ENCODE measurements around the gene ZNF239.
"Not testable (repeated sequence)": the region's sequence is repeated elsewhere in the genome, so short reads cannot be mapped to it uniquely, and the experiment has no call there.

Gene ZNF239

DNA sequence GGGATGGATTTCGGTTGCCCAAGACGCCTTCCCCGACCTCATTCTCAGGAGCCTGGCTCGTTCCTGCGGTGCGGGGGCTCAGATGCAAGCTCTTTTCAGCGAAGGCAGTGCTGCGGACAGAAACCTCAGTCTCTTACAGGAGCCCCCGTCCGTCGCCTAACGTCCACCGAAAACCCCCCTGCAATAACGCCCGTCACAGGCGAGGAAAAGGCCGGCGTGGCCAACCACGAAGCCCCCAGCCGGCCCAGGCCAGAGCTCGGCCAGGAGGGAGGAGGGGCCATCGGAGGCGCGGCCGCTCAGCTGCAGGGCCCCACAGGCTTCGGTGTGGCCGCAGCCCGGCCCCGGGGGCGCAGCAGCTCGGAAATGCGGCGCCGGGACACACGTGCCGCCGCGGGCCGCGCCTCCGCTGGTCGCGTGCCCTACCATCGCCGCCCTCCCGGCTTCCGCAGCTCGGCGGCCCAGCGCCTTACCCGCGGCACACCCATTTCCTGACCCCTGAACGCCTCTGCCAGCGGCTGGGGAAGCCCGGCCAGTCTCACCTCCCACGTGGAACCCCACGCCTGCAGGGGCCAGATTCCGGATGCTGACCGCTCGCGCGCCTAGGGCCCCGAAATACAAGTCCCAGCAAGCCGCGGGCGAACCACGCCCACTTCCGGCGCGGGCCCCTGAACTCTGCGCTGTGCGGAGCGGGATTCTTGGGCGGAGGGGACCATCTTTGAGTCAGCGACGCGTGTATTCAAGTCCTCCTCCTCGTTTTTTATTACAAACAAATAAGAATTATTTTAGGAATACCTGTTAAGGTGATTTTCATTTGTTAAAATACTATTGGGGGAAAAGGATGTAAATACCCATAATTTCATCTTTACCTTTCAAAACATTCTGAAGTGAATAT is at the start of gene ZNF239:
Gene ZNF239 (minus strand): TSS at position 616 of the 892 bp plus-strand sequence. CDS start 16,537 bp downstream, outside the sequence.
- peak; percentile 80 for DNase-seq

- DNase-seq: peak; percentile 2
These were observed 48.9 kb upstream of the ZNF239 start for GRCh38 chr10:43623351-43623750.

DNA sequence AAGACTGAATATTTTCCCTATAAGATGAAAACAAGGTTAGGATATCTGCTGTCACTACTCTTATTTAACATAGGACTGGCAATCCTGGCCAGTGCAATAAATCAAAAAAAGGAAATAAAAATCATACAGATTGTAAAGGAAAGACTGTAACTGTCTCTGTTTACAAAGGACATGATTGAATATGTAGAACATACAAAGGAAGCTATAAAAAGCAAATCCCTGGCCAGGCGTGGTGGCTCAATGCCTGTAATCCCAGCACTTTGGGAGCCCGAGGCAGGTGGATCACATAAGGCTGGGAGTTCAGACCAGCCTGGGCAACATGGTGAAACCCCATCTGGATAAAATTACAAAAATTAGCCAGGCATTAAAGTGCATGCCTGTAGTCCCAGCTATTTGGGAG is 47.6 kb upstream of the ZNF239 start:
- DNase-seq: no peak

DNA sequence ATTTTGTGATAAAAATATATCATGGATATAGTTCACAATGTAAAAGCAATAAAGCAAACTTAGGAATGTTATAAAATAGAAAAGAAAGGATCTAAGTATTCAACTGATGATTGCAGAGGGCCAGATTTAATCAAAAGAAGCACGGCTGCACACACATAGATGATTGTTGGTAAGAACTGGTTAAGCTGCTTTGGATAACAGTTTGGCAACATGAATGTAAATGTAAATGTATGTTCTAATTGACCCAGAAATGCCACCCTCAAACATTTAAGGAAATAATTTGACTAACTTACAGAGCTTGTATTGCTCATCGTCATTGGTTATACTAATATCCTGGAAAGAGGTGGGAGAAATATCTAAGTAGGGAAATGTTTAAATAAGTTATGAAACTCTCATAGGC is 45.0 kb upstream of the ZNF239 start:
- DNase-seq: no peak

DNA sequence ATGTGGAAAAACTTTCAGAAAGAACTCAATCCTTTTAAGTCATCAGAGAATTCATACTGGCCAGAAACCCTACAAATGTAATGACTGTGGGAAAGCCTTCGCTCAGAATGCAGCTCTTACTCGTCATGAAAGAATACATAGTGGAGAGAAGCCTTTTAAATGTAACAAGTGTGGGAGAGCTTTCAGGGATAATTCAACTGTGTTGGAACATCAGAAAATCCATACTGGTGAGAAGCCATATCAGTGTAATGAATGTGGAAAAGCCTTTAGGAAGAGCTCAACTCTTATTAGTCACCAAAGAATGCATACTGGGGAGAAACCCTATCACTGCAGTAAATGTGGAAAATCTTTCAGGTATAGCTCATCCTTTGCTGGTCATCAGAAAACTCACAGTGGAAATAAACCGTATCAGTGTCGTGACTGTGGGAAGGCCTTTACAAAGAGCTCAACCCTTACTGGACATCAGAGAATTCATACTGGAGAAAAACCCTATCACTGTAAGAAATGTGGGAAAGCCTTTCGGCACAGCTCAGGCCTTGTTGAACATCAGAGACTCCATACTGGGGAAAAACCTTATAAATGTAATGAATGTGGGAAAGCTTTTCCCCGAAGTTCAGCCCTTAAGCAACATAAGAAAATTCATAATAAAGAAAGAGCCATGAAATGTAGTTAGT is 42.4 kb upstream of the ZNF239 start:
- DNase-seq: no peak

- no peak for DNase-seq
These were observed 36.2 kb upstream of the ZNF239 start for GRCh38 chr10:43610636-43611035.

DNA sequence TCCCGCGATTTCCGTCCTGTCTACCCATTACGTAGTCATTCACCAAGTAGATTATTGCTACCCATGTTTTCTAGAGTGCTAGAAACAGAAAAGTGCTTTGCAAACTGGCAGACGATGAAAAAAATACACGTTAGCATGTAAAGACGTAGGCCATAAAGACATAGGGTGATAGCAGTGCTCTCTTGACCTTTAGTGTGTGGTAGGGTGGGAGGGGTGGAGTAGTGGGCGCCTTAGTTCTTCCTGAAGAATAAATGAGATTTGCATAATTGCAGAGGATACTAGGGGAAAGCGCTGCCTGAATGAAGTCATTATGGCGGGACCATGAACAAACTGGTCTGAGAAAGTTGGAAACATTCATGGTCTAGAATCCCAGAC is 32.8 kb upstream of the ZNF239 start:
- DNase-seq: no peak

- peak; percentile 62 for DNase-seq
These were observed 32.1 kb upstream of the ZNF239 start, which contains the start of gene ZNF485 for GRCh38 chr10:43606323-43607198. Gene ZNF485, plus strand, starts transcription at chr10:43606438. Its CDS starts 613 bp downstream, at chr10:43607051.

GRCh38 chr10:43605850-43606322 is 31.5 kb upstream of the ZNF239 start:
- DNase-seq: no peak

DNA sequence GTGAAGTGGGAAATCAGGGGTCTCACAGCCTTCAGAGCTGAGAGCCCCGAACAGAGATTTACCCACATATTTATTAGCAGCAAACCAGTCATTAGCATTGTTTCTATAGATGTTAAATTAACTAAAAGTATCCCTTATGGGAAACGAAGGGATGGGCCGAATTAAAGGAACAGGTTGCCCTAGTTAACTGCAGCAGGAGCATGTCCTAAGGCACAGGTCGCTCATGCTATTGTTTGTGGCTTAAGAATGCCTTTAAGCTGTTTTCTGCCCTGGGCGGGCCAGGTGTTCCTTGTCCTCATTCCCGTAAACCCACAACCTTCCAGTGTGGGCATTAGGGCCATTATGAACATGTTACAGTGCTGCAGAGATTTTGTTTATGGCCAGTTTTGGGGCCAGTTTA is 27.2 kb upstream of the ZNF239 start:
- not testable (repeated sequence) for DNase-seq

GRCh38 chr10:43599333-43599732 is 24.9 kb upstream of the ZNF239 start:
- no peak for DNase-seq

- no peak for DNase-seq
These were observed 24.0 kb upstream of the ZNF239 start for GRCh38 chr10:43598446-43598845.

- DNase-seq: no peak
These were observed 22.1 kb upstream of the ZNF239 start for GRCh38 chr10:43596546-43596945.

- no peak for DNase-seq
These were observed 21.4 kb upstream of the ZNF239 start for GRCh38 chr10:43595739-43596298.

GRCh38 chr10:43594944-43595589 is 20.7 kb upstream of the ZNF239 start:
- no peak for DNase-seq

DNA sequence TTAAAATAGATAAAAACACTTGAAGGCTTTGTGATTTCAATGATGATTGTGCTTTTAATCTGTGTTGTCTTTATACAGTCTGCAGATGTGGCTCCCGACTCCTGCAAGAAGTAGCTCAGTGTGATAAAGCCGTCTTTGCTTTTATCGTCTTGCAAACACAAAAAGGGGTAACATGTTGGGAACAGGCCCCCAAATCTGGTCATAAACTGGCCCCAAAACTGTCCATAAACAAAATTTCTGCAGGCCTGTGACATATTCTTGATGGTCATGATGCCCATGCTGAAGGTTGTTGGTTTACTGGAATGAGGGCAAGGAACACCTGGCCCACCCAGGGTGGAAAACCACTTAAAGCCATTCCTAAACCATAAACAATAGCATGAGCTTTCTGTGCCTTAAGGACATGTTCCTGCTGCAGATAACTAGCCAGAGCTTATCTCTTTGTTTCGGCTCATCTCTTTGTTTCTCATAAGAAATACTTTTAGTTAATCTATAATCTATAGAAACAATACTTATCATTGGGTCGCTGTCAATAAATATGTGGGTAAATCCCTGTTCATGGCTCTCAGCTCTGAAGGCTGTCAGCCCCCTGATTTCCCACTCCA is 17.0 kb upstream of the ZNF239 start:
- DNase-seq: no peak

GRCh38 chr10:43586730-43587115 is 12.3 kb upstream of the ZNF239 start:
- not testable (repeated sequence) for DNase-seq

DNA sequence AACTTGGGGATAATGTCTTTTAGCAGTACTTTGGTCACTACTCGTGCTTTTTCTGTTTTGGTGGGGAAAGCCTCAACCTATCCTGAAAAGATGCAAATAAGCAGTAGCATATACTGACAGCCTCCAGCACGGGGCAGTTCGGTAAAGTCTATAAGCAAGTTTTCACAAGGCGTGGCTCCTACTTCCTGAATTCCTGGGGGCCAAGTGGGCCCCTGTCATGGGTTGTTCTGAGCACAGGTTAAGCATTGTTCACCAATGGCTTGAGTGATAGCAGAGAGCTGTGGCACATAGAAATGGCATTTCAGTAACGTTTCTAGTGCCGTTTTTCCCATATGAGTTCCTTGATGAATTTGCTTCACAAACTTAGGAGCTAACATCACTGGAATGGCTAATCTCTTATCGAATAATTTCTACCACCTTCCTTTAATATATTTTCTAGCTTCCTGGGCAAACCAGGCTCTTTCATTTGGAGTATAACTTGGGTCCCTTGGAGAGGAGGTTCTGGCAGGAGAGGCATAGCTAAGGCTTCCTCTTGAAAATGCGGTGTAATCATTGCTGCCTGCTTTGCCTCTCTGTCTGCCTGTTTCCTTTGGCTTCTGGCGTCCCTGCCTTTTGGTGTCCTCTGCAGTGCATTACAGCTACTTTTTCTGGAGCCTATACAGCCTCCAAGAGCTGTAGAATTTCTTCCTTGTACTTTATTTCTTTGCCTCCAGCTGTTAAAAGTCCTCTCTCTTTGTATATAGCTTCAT is 11.7 kb upstream of the ZNF239 start:
- no peak for DNase-seq

DNA sequence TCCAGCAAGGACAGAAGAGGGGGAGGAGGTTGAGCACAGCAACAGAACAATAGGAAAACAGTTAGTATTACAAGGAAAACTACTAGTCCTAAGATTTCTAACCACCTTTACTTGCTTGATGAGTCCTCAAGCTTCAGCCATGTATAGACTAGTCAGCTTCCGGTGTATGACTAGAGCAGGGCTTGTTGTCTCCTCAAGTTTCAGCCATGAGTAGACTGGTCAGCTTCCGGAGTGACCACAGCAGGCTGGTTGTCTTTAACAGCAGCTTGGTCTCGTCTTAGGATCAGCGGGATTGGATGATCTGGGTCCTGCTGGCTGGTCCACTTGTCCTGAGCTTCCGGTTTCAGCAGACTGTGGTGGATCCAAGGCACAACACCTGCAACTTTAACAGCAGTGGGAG is 10.6 kb upstream of the ZNF239 start:
- DNase-seq: no peak

- DNase-seq: no peak
These were observed 9.6 kb upstream of the ZNF239 start for GRCh38 chr10:43584051-43584450.

- no peak for DNase-seq
These were observed 2.2 kb upstream of the ZNF239 start for GRCh38 chr10:43576580-43576979.
